Activated T-cell treated with anti-CD3 and anti-CD28 coated beads, Interleukin-2, amount 50 U/mL, for 1 hour (primary cell): ENCODE measurements around the gene SUGCT.

Experiments
- DNase-seq: peaks from one replicate; pipeline ENCODE4 v3.0.0-alpha.2; 2020

The SUGCT gene

DNA sequence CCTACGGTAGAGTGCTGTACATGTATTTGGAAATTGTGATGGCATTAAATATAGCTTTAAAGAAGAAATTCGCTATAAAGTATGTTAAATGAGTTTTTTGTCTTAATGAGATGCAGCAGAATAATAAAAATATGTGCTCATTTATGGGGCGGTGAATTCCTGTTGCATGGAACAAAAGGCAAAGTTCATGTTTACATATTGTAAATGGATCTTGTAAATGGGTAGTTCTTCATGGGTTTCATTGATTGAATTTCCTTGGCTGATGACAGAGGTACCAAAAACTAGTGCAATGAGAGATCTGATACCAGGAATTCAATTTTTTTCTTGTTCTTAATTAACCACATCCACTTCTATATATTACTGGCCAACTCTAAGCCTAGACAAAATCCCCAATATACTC, 284.2 kb downstream of the SUGCT start:
- no peak for DNase-seq

DNA sequence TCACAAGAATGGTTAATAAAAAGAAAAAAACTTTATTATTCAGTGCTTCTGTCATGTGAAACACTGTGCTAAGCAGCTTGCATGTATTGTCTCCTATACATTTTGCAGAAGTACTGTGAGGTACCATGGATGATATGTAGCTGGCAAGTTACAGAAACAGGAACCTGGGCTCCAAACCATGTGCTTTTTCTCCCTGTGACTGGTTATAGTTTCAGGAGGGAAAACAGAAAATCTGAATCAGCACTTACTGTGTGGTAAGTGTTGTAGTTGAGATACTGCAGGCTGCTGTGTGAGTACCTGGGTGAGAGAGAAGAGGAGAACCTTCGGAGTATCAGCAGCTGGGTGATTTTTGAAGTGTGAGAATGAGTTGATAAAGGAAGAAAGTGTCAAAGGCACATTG, 285.0 kb downstream of the SUGCT start:
- DNase-seq = no peak

DNA sequence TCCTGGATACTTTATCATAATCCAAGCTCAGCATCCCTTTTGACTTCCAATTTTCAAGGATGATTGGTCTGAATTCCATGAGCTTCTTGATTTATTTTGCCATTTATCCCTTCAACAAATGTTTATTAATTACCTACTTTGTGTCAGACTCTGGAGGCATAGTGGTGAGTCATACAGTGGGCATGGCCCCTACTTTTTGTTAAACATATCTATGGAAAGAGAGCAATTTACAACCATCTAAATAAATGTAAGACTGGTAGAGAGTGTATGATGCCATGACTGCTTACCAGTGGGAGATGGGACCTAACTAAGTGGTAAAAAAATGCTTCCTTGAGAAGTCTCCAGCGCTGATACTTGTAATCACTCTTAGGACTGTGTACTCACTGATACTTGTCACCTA, 286.6 kb downstream of the SUGCT start:
- DNase-seq = no peak

DNA sequence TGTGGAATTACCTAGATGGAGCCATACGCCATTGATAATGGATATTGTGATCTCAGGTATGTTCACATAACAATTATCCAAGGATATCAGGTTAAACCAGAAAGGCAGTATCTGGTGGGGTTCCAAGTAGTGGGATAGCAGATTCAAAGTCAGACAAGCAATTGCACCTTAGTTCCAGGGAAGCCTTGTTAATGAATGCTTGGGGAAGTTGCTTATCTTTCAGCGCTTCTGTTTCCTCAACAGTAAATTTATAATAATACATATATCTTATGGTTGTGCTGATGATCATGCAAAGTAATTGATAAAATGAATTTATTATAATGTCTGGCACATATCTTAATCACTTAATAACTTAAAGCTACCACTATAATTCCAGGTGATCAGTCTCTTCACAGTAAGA, 290.9 kb downstream of the SUGCT start:
- DNase-seq = no peak

DNA sequence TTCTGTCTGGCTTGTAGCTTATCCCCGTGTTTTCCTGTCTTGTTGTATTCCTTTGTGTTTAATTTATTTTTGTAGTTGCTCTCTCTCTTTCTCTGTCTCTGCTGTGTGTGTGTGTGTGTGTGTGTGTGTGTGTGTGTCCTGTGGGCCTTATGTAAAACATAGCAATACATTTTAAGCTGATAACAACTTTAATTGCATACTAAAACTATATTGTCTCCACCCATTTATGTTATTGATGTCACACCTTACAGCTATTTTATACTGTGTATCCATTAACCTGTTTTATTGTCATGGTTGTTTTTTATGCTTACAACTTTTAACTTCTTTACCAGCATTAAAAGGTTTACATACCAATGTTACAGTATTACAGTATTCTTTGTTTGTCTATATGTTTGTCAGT, 293.6 kb downstream of the SUGCT start:
- DNase-seq = no peak

DNA sequence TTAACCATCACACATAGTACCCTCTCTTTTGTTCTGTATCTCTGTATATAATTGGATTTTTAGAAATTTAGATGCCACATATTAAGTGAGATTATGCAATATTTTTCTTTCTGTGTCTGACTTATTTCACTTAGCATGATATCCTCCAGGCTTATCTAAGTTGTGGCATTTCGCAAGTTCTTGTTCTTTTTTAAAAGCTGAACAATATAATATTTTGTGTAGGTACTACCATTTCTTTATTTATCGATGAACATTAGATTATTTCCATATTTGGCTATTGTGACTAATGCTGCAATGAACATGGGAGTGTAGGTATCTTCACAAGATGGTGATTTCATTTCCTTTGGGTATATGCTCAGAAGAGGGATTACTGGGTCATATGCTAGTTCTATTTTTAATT, 295.0 kb downstream of the SUGCT start:
- no peak for DNase-seq

DNA sequence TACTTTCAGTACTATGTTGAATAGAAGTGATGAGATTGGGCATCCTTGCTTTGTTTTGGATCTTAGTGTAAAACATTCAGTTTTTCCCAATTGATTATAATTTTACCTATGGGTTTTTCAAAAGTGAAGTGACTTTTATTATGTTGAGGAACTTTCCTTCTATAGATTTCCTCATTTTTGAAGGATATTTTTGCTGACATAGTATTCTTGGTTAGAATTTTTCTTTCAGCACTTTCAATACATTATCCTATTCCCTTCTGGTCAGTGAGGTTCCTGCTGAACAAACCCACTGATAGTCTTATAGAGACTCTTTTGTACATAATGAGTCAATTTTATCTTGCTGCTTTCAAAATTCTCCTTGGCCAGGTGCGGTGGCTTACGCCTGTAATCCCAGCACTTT, 297.2 kb downstream of the SUGCT start:
- DNase-seq = no peak

DNA sequence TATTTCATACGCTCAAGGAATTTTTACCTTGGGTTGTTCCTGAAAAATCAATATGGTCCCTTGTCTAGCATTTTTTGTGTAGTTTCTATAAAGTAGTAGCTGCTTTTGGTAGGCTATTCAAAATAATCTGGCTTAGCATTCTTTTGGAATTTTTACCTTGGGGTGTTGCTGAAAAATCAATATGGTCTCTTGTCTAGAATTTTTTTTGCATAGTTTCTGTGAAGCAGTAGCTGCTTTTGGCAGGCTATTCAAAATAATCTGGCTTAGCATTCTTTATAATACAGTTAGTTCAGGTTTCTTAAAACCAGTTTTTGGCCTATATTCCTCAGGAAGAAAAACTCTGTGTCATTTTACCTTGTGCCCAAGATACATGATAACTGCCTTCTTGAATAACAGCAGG, 301.9 kb downstream of the SUGCT start:
- no peak for DNase-seq

DNA sequence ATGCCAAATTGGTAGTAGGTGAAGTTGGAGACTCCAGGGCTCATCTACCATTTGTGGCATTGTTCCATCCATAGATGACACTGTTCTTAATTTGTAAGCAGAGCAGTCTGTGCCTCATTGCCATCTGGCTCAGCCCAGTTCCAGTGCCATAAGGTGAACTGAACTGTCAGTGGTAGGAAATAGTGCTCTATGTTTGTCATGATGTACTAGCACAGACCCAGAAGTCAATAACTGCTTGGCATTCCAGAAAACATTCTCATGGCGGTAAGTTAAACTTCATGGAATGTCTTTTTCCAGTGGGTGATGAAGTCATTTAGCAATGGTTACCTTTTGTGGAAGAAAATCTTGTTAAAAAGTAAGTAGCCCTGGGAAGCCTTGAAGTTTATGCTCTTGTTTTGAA, 302.7 kb downstream of the SUGCT start:
- DNase-seq = no peak

DNA sequence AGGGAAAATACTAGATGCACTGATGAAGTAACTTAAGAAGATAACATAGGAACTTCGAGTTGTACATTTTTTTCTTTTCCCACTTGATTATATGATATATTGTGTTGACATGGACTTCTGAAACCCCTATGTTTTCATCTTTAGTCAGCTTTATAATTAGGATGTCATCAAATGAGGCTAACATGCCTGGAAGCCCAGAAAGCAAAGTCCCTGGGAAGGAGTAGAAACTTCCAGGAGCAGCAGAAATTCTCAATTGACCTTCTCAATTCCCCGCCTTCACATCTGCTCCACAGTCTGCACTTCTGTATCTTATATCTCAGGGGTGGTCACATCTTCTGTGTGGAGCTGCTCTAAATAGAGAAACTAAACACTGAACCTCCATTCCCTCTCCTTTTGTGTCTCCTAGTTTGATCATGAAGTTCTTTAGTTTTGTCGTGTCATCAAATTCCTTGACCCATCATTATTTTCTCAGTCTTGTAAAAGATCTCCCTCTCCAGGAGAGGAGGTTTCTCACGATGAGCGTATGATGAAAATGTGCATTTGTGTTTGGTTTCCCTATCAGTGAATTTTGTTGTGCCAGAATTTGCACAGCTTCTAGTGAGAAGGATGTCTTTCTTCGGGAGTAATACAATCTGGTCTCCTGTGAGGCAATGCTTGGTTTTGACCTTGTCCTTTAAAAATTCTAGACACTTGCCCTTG, 303.3 kb downstream of the SUGCT start:
- DNase-seq = no peak

DNA sequence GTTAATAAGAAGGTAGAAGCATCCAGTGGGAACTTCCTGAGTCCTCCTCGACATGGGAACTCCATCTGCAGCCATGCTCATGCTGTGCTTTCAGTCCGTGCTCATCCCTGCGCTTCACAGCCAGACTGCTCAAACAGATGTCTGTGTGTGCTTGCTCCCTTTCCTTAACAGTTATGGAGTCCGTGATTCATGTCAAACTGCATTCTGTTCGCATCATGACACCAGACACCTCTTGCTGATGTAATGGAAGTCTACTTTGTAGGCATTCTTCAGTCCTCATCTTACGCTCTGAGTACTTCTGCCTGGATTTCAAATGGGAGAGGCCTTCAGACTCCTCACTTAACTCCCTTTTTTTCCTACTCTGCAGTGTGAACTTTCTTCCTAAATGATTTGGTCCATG, 304.9 kb downstream of the SUGCT start:
- DNase-seq = no peak

DNA sequence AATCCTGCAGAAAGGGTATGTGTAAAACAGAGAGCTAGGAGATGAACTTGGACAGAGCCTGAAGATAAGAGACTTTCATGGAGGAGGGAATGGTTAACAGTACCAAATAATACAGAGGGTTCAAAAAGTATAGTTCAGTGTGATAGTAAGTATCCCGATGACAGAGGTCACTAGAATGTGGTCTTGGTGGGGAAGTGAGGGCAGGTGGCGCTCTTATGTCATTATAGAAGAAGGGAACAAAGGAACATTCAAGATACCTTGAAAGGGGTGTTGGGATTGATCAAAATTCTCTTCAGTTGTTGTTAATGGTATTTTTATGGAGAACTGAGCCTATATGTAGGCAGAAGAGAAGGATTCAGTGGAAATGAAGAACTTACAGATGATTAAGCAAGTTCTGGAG, 312.5 kb downstream of the SUGCT start:
- no peak for DNase-seq

DNA sequence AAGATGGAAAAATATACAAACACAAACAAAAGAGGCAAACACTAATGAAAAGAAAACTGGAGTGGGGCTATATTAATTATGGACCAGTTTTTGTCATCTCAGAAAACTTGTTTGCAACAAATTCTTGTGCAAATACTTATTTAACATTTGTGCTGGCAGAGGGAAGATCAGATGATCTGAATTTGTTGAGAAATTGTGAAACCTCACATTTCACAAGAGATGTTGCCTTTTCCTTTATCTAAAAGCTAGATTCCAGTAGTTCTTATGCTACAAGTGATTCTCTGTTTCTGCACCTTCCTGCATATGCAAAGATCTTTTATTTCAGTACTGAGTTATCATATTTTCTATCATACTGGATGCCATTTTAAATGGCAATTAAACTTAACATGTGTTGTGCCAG, 320.7 kb downstream of the SUGCT start:
- DNase-seq = no peak

DNA sequence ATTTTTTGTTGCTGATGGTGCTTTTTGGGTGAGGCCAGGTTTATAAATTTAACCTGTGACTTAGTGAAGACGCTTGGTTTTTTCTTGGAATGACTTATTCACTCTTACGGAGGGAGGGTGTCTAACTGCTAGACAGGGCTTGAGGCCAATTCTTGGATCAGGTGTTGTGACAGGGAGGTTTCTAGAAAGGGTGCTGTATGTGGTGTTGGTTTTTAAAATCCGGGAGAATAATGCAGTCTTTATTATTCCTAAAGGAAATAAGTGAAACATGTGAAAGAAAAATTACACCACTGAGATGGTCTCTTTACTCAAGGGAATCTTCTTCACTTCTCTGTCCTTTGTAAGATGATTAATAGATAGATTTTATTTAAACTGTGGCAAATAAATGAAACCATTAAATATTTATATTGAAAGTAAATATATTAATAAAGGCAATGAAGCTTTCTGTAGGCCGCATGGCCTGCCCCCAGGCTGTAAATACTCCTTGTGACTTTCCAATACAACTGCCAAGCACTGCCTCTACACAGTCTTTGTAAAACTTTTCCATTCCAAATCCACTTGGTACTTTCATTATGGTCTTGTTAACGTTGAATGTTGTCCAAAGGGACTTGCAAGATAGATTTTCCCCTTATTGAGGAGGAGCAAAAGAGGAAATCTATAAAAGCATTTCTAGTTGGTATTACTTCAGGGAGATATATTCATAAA, 323.1 kb downstream of the SUGCT start:
- DNase-seq = no peak

DNA sequence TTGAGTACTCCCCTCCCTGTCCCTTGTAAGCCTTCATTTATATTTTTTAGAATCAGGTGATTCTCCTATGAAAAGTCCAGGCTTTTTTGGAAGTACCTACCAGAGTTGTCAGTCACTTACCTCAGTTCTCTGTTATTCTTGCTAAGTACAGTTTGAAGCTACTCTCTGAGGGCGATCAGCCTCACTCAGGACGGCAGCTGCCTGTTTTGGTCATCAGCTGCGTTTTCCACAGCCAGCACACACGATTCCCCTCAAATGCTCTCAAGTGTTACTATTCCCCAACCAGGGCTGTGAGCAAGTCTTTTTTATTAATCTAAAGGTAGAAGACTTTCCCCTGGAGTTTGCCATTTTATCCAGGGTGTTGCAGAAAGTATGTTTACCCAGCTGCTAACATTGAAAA, 328.6 kb downstream of the SUGCT start:
- DNase-seq = no peak

DNA sequence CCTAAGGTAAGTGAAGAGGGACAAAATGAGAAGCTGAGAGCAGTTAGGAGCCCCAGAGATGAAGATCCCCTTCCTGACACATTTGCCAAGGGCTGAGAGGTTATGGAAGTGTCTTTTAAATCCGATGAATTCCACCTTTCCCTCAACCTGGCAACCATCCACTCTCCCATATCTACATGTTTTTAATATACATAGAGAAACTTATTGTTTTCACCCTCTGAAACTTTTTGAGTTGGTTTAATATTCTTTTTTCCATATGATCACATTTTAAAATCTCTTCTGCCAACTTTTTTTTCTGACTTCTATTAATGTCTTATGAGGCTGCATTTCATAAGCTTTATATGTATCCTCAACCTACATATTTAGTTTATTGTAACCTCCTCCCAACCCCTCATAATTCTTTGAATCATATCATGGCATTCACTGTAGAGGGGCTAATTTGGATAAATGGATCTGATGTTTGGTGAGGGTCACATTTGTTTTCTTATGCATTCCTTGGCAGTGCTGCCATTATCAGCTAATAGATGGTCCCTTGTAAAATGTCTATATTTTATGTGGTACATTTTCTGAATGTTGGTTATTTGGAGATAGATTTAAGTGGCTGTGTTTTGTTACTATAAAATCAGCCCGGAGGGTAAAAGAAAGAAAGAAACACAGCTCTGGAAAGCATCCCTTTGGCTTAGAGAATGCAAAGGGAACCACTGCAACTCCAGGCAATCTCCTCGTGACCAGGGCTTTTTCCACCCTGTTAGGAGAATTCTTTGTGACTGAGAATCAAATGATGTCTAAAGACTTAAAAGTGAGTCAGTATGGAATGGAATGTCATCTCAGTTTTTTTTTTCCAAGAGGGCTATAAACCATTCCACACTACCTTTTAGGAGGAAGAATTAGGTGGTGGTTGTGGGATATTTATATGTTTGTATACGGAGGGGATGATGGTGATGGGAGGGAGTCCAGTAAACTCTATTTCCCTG, 334.4 kb downstream of the SUGCT start:
- DNase-seq = no peak

DNA sequence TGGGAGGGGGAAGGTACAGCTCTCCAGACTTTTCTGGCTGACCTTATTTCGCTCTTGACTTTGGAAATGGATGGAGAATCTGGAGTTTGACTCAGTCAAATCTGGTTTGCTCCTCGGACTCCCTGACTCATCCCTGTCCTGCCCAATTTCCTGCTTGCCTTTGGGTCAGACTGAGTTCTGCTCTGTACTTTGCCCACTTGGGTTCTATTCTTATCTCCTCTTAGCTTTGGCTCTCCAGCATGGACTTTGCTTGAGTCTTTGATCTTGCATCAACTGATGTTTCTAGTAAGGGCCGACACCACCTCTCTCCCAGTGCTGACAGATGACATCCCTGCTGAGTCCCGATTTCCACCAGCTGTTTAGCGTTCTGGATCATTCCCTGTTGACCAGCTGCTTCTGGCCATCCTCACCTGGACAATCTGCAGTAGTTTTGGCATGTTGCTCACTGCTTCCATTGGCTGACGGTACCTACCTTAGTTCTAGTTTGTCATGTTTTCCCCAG, 335.3 kb downstream of the SUGCT start:
- no peak for DNase-seq

DNA sequence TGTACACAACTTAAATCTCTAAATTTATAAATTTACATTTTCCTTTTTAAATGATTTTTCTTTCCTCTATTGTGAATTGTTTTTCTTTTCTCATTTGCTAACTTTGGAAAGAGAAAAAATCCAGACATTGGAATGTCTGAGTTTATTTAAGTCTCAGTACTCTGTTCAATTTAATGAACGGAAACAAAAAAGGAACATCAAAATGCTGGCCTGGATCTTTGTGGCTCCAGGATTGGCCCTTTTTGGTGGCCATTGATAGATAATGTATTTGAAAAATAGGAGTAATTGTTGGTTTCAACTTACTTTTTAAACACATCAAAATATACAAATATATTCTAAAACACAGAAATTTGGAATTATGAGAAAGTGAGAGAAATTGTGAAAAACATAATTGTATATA, 336.0 kb downstream of the SUGCT start:
- no peak for DNase-seq

DNA sequence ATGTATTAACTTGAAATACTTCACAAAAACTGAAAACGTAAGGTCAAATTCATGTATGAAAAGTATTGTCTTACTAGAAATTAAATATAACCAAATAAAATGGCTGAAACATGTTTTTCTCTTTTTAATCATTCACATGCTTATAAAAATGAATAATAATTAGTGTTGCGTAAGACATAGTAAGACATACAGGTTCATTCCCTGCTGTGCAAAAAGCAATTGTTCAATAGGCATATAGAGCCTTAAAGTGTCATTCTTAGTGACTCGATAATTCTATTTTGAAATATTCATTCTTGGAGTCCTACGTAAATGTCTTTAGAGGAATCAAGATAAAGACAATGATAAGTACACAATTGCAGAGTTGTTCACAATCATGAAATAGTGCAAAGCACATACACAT, 337.1 kb downstream of the SUGCT start:
- no peak for DNase-seq

DNA sequence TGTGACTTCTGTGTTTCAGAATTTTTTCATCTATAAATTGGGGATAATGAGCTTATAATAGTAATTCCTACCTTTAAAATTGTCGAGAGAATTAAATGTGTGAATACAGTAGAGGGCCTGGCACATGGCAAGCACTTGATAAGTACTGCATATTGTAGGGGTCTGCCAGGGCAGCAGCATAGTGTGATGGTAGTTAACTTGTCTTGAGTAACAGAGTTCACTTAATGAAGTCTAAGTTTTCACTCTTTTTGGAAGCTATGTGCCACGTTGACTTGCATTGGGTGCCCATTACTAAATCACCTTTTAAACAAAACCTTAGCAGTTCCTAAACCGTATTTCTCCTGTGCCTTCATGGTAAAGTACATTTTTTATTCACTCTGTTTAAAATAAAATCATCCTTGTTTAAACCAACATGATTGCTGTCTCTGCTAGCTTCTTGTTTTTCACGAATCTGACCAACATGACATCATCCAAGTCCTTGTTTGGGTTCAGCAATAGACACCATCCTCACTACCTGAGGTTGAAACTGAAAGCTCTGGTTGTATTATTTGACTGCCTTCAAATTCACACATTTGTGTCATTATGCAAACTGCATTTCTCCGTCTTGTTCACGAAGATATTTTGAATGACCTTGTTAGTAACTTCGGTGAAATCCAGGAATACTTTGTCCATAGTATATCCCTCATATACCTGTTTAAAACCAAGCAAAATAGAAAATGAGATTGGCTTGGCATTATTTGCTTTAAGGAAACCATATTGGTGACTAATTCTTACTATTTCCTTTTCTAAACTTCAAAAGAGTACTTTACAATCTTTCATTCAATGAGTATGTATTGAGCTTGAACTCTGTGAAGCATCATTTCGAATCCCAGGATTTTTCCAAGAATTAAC, 340.2 kb downstream of the SUGCT start:
- DNase-seq = no peak

DNA sequence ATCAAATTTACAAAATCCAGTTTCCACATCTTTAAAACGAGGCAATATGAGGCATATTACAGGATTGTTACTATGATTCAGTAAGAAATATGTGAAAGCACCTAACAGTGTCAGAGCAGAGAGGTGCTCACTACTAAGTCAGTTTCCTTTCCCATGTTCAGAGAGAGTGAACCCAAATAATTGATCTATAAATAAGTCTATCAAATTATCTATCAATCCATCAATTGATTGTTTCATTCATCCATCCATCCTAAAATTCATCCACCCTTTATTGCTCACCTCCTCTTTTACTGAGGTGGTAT, 340.8 kb downstream of the SUGCT start:
- DNase-seq = no peak

DNA sequence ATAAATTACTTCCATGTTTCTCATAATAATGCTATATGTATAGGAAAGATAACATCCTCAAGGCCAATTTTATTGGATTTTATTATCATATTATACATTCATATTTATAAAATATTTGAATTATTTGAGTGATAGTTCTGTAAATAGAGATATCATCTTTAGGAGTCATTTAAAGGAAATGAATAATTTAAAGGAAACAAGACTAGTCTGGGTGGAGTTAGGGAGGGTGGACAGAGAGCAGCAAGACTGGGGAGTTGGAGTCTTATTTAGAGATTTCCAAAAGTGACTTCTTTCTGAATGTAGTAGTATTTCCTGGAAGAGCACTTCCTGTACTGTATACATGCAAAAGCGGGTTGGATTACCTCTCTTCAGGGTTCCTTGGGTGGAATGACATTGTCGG, 342.3 kb downstream of the SUGCT start:
- no peak for DNase-seq

DNA sequence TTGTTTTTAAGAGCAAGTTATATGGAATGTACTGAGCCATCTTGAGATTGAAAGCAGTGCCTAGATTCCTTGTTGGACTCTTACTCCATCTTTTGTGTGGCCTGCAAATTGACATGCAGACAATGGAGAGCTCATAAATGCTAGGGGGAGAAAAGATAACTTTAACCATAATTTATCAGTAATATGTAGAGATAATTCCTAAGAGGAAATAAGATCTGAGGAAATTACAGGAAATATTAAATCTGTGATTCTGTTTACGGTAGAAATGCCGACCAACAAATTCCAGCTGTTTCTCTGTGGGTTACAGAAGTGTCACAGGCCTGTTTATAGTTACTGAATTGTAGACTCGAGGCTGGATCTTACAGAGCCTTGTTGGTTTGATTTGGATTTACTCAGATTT, 348.0 kb downstream of the SUGCT start:
- no peak for DNase-seq
